ENCODE data around the gene RTEL1. TPM values are rescaled to one million over a fixed set of nuclear protein-coding genes. Genes with fewer than 3 reads are reported as not detected.

RTEL1 gene
- total and polyA plus RNA-seq, 9 of the 15 experiments (the other 6 are each of a cell fraction or from before 2014, with no cell fraction given), result 0.36 to 61.0 (median 17.9) TPM

DNA sequence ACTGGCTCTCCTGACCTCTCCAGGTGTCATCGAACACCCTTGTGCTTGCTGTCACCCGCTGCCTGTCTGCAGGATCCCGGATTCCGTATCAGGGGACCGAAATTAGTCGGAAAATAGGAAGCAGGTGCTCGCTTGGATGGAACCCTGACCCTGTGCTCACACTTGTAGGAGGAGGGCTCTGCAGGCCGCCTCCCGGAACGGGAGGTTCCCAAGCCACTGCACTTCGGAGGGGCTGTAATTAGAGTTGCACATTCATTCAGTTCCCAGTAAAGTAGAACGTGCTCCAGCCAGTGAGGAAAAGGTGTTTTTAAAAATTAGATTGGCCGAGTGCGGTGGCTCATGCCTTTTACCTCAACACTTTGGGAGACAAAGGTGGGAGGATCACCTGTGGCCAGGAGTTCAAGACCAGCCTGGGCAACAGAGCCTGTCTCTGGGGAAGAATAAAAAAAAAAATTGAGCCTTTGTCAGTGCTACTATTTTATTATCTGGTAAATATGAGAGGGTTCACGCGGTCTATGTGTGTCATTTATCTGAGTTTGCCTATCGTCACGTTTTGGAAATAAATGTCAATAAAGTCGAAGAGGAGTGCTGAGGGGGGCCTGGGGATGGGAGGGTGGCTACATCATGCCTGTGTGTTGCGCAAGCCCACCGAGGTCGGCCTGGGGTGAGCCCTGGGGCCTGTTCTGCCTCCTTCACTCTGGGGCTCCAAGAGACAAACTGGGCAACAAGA is 29.7 kb upstream of the RTEL1 start (continued):
- TF ChIP-seq, protein P1, sequence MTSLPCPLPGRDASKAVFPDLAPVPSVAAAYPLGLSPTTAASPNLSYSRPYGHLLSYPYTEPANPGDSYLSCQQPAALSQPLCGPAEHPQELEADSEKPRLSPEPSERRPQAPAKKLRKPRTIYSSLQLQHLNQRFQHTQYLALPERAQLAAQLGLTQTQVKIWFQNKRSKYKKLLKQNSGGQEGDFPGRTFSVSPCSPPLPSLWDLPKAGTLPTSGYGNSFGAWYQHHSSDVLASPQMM (CRISPR knock-in tag; IDR thresholded peaks at IDR 0.05), result no peak
- TF ChIP-seq ZFPM2 (CRISPR knock-in tag; IDR thresholded peaks at IDR 0.05) (no peak), TEAD2 (tag; IDR thresholded peaks at IDR 0.05) (no peak), MAFF (IDR thresholded peaks at IDR 0.05; ENCODE audit: low read length) (no peak), CXXC5 (CRISPR knock-in tag; IDR thresholded peaks at IDR 0.05) (peak; percentile 78), POLR2AphosphoS5 (IDR thresholded peaks at IDR 0.05; ENCODE audit: control insufficient read depth, insufficient read depth, low read depth, low read length) (peak; percentile 70), NFIC (IDR thresholded peaks at IDR 0.05) (0 out of 2 replicates have a peak, but pooled peaks have one; percentile 38), GABPB1 (CRISPR knock-in tag; IDR thresholded peaks at IDR 0.05) (peak; percentile 95), ZNF431 (CRISPR knock-in tag; IDR thresholded peaks at IDR 0.05) (peak; percentile 75), KAT8 (IDR thresholded peaks at IDR 0.05; ENCODE audit: low read depth) (no peak), FOXP1 (CRISPR knock-in tag; IDR thresholded peaks at IDR 0.05) (peak; percentile 86), NEUROD1 (IDR thresholded peaks at IDR 0.05; ENCODE audit: borderline replicate concordance, low read depth, low read length, partially characterized antibody) (peak; percentile 90), ZNF766 (CRISPR knock-in tag; conservative IDR thresholded peaks at IDR 0.05) (0 out of 2 replicates have a peak, but pooled peaks have one; percentile 39), RAD51 (IDR thresholded peaks at IDR 0.05; ENCODE audit: borderline replicate concordance, low read depth) (peak; percentile 34; the same call in 1 of the 2 replicates), ZNF316 (IDR thresholded peaks at IDR 0.05) (peak; percentile 20; the same call in 1 of the 2 replicates), PHF8 (IDR thresholded peaks at IDR 0.05; ENCODE audit: borderline replicate concordance, low read length) (peak; percentile 47; the same call in 1 of the 2 replicates), POLR2AphosphoS2 (IDR thresholded peaks at IDR 0.05; ENCODE audit: low read length) (peak; percentile 79; the same call in 1 of the 2 replicates), SIRT6 (IDR thresholded peaks at IDR 0.05; ENCODE audit: low read depth, low read length) (no peak), ZEB2 (IDR thresholded peaks at IDR 0.05) (peak; percentile 97), NFE2L1 (tag; IDR thresholded peaks at IDR 0.05; ENCODE audit: borderline replicate concordance, low read depth) (no peak), SP1 (CRISPR knock-in tag; IDR thresholded peaks at IDR 0.05) (peak; percentile 90), YY1 (IDR thresholded peaks at IDR 0.05; ENCODE audit: borderline replicate concordance in 1 of 3, control insufficient read depth in 1 of 3, extremely low read depth in 1 of 3, insufficient read depth in 3 of 3, insufficient read length in 1 of 3, insufficient replicate concordance in 2 of 3, low read depth in 1 of 3, low read length in 2 of 3) (peak in 2 of 3 experiments; percentile 60 to 78)
- TF ChIP-seq, protein P2, sequence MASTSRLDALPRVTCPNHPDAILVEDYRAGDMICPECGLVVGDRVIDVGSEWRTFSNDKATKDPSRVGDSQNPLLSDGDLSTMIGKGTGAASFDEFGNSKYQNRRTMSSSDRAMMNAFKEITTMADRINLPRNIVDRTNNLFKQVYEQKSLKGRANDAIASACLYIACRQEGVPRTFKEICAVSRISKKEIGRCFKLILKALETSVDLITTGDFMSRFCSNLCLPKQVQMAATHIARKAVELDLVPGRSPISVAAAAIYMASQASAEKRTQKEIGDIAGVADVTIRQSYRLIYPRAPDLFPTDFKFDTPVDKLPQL (IDR thresholded peaks at IDR 0.05; ENCODE audit: extremely low read depth, insufficient read length), result peak; percentile 22
- TF ChIP-seq, protein P3, sequence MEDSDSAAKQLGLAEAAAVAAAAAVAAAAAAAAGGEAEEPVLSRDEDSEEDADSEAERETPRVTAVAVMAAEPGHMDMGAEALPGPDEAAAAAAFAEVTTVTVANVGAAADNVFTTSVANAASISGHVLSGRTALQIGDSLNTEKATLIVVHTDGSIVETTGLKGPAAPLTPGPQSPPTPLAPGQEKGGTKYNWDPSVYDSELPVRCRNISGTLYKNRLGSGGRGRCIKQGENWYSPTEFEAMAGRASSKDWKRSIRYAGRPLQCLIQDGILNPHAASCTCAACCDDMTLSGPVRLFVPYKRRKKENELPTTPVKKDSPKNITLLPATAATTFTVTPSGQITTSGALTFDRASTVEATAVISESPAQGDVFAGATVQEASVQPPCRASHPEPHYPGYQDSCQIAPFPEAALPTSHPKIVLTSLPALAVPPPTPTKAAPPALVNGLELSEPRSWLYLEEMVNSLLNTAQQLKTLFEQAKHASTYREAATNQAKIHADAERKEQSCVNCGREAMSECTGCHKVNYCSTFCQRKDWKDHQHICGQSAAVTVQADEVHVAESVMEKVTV (CRISPR knock-in tag; IDR thresholded peaks at IDR 0.05), result no peak
- TF ChIP-seq, protein P4, sequence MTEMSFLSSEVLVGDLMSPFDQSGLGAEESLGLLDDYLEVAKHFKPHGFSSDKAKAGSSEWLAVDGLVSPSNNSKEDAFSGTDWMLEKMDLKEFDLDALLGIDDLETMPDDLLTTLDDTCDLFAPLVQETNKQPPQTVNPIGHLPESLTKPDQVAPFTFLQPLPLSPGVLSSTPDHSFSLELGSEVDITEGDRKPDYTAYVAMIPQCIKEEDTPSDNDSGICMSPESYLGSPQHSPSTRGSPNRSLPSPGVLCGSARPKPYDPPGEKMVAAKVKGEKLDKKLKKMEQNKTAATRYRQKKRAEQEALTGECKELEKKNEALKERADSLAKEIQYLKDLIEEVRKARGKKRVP (CRISPR knock-in tag; IDR thresholded peaks at IDR 0.05), result no peak
